ENCODE data around the gene GRAMD2A. TPM values are rescaled to one million over a fixed set of nuclear protein-coding genes. Genes with fewer than 3 reads are reported as not detected.

The GRAMD2A gene
- total RNA-seq, 4 donors from 2014 or later: 3.6 to 13.1 (median 9.0) TPM

GRCh38 chr15:72140088-72140487, 57.5 kb downstream of the GRAMD2A start:
- peaks cover 8% of the 10 kb centered on the region for H3K36me3 ChIP-seq
- H3K9me3 ChIP-seq: no peaks in the 10 kb centered on the region
- 69% methylated on average over 3 of the region's 3 CpGs for WGBS
- H3K4me1 ChIP-seq: no peaks in the 10 kb centered on the region
- no peak for TF ChIP-seq POLR2AphosphoS5 (IDR thresholded peaks at IDR 0.05)
- no peak for TF ChIP-seq EP300 (IDR thresholded peaks at IDR 0.05)
- no peak for TF ChIP-seq CTCF (IDR thresholded peaks at IDR 0.05)
- no peak for TF ChIP-seq POLR2A (IDR thresholded peaks at IDR 0.05)
- H3K27ac ChIP-seq: no peak overlapping the region
- H3K27me3 ChIP-seq: no peaks in the 10 kb centered on the region
- no peak overlapping the region for H3K4me3 ChIP-seq
- no peak for DNase-seq (ENCODE audit: low spot score in 2 of 2)

DNA sequence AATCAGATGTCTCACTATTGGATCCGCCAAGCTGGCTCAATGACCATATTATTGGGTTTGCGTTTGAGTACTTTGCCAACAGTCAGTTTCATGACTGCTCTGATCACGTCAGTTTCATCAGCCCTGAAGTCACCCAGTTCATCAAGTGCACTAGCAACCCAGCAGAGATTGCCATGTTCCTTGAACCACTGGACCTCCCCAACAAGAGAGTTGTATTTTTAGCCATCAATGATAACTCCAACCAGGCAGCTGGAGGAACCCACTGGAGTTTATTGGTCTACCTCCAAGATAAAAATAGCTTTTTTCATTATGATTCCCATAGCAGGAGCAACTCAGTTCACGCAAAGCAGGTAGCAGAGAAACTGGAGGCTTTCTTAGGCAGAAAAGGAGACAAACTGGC, 57.9 kb downstream of the GRAMD2A start:
- TF ChIP-seq POLR2AphosphoS5 (IDR thresholded peaks at IDR 0.05) (no peak), EP300 (IDR thresholded peaks at IDR 0.05) (no peak), POLR2A (IDR thresholded peaks at IDR 0.05) (no peak), CTCF (IDR thresholded peaks at IDR 0.05) (no peak)
- Histone ChIP-seq H3K4me3 (no peak overlapping the region), H3K27ac (no peak overlapping the region), H3K4me1 (no peaks in the 10 kb centered on the region), H3K9me3 (no peaks in the 10 kb centered on the region), H3K36me3 (peaks cover 8% of the 10 kb centered on the region), H3K27me3 (no peaks in the 10 kb centered on the region)
- no peak for DNase-seq (ENCODE audit: low spot score in 2 of 2)
- WGBS: 98% methylated on average over 4 of the region's 4 CpGs

GRCh38 chr15:72136170-72137051, 61.2 kb downstream of the GRAMD2A start:
- H3K4me3 ChIP-seq: no peak overlapping the region
- no peak for DNase-seq (ENCODE audit: low spot score in 2 of 2)
- TF ChIP-seq CTCF (IDR thresholded peaks at IDR 0.05) (no peak), POLR2A (IDR thresholded peaks at IDR 0.05) (no peak), POLR2AphosphoS5 (IDR thresholded peaks at IDR 0.05) (no peak)
- H3K9me3 ChIP-seq: no peaks in the 10 kb centered on the region
- H3K27ac ChIP-seq: no peak overlapping the region
- 84% methylated on average over 4 of the region's 4 CpGs for WGBS
- no peaks in the 10 kb centered on the region for H3K27me3 ChIP-seq
- peaks cover 8% of the 10 kb centered on the region for H3K36me3 ChIP-seq
- H3K4me1 ChIP-seq: no peaks in the 10 kb centered on the region

- H3K27me3 ChIP-seq: no peaks in the 10 kb centered on the region
- H3K4me3 ChIP-seq: no peak overlapping the region
- TF ChIP-seq EP300 (IDR thresholded peaks at IDR 0.05) (no peak), POLR2A (IDR thresholded peaks at IDR 0.05) (no peak), CTCF (IDR thresholded peaks at IDR 0.05) (no peak), POLR2AphosphoS5 (IDR thresholded peaks at IDR 0.05) (no peak)
- no peak for DNase-seq (ENCODE audit: low spot score in 2 of 2)
- H3K4me1 ChIP-seq: no peaks in the 10 kb centered on the region
- no peaks in the 10 kb centered on the region for H3K9me3 ChIP-seq
- 59% methylated on average over 2 of the region's 2 CpGs for WGBS
- no peak overlapping the region for H3K27ac ChIP-seq
- H3K36me3 ChIP-seq: peaks cover 8% of the 10 kb centered on the region
Observed at GRCh38 chr15:72135719-72136118, 61.9 kb downstream of the GRAMD2A start.

DNA sequence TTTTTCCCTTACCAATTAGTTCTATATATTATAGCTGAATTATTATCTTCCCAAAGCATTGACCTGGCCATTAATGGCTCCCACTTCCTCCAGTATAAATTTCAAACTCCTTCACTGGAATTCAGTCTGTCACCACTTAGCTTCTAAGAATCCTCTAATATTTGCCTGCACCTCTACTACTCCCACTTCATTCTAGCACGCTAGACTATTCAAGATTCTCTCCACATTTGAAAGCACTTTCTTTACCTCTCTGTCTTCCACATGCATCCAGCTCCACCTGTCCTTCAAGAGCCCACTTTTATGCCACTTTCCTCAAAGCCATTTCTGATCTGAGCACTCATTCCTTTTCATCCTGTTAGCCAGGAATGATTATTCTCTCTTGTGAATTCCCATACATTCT, 64.4 kb downstream of the GRAMD2A start:
- no peak for DNase-seq (ENCODE audit: low spot score in 2 of 2)
- H3K27me3 ChIP-seq: no peaks in the 10 kb centered on the region
- 95% methylated on average over 1 of the region's 1 CpG for WGBS
- no peaks in the 10 kb centered on the region for H3K9me3 ChIP-seq
- no peak overlapping the region for H3K4me3 ChIP-seq
- no peak overlapping the region for H3K27ac ChIP-seq
- no peaks in the 10 kb centered on the region for H3K4me1 ChIP-seq
- no peaks in the 10 kb centered on the region for H3K36me3 ChIP-seq
- TF ChIP-seq POLR2A (IDR thresholded peaks at IDR 0.05) (no peak), EP300 (IDR thresholded peaks at IDR 0.05) (no peak), POLR2AphosphoS5 (IDR thresholded peaks at IDR 0.05) (no peak), CTCF (IDR thresholded peaks at IDR 0.05) (no peak)
